ENCODE results near the gene FAM120B. TPM values are rescaled to one million over a fixed set of nuclear protein-coding genes. Genes with fewer than 3 reads are reported as not detected.

FAM120B gene
- total RNA-seq, 3 donors from 2014 or later: 13.8 to 14.3 (median 14.3) TPM

DNA sequence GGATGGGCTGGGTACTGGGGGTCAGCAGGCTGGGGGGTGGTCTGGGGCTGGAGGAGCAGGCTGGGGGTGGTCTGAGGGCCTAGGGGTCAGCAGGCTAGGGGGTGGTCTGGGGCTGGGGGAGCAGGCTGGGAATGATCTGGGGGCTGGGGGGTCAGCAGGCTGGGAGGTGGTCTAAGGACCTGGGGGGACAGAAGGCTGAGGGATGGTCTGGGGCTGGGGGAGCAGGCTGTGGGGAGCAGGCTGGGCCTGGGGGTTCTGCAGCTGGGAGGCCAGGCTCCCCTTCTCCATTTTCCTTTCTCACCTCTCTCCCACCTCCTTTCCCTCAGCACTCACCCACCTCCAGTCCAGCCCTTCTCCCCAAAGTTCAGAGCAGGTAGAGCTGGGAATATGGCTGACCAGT lies 132.3 kb downstream of the FAM120B start:
- peaks cover 9% of the 10 kb centered on the region for H3K9me3 Mint-ChIP-seq

DNA sequence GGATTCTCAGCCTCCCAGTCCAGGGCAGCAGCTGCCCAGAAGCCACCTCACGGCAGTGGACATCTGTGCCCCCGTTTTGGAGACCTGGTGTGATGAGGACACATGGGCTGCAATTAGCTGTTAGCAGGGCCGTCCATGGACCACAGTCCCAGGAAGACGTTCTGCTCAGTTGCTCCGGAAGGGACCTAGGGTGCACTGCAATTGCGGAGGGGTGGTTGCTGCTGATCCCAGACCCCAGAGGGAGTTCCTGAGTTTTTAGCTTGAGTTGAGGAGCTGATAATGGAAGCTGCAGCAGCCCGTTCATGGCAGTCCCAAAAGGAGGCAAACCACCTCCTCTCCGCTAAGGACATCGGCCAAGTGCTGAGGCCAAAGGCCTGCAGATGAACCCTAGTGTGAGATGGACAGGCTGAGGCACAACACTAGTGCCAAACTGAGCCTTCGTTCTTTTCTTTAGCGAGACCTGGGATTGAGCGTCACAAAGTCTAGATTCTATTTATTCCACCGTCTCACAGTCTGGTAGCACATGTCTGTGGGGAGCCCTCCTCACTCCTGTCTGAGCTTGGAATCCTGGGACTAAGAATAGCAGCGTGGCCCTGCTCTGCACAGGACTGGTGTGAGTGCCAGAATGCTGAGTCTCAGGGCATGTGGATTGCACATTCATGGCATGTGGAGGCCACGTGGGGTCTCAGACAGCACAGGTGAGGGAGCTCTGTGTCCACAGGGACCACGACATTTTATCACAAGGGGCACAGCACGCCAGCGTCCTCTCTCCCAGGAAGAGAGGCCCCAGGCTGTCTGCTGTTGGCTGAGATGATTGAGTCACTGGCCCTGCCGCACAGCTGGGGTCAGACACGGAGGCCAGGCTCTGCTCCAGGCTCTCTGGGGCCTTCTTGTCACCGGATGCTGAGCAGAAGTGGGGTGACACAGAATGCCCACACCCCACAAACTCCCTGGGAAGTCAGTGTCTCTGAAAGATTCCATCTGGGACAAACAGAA lies 133.1 kb downstream of the FAM120B start:
- DNase-seq (no peak), ATAC-seq (no peak)
- Mint-ChIP-seq H3K4me3 (no peak overlapping the region), H3K9me3 (peaks cover 9% of the 10 kb centered on the region), H3K4me1 (ENCODE audit: low read depth) (peaks cover 3% of the 10 kb centered on the region), H3K27me3 (ENCODE audit: low read depth) (peaks cover 20% of the 10 kb centered on the region), H3K36me3 (ENCODE audit: insufficient read depth) (no peaks in the 10 kb centered on the region)

More for the DNA sequence above, 132.3 kb downstream of the FAM120B start:
- no peak for ATAC-seq
- no peak overlapping the region for H3K4me3 Mint-ChIP-seq
- peaks cover 20% of the 10 kb centered on the region for H3K27me3 Mint-ChIP-seq (ENCODE audit: low read depth)
- peaks cover 3% of the 10 kb centered on the region for H3K4me1 Mint-ChIP-seq (ENCODE audit: low read depth)
- H3K36me3 Mint-ChIP-seq (ENCODE audit: insufficient read depth): no peaks in the 10 kb centered on the region
- DNase-seq: no peak

DNA sequence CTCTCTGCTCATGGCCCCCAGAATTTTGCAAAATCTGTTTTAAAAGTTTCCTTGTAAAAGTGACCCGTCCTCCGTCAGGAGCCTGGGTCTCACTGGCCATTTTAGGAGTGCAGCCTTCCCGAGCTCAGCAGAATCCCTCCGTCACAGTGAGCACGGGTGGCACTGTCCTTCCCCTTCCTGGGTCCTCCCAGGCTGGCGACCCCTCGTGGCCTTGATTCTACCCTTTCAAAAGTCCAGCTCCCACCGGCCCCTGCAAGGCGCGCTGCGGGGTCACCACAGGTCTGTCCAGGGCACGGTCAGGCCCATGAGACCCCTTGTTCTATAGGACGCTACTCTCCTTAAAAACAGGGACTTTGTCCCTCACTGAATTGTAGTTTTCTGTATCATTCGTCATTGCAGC lies 133.9 kb downstream of the FAM120B start:
- Mint-ChIP-seq H3K27me3 (ENCODE audit: low read depth) (peaks cover 20% of the 10 kb centered on the region), H3K36me3 (ENCODE audit: insufficient read depth) (no peaks in the 10 kb centered on the region), H3K9me3 (peaks cover 9% of the 10 kb centered on the region), H3K4me3 (no peak overlapping the region), H3K4me1 (ENCODE audit: low read depth) (peaks cover 3% of the 10 kb centered on the region)
- ATAC-seq (no peak), DNase-seq (no peak)

DNA sequence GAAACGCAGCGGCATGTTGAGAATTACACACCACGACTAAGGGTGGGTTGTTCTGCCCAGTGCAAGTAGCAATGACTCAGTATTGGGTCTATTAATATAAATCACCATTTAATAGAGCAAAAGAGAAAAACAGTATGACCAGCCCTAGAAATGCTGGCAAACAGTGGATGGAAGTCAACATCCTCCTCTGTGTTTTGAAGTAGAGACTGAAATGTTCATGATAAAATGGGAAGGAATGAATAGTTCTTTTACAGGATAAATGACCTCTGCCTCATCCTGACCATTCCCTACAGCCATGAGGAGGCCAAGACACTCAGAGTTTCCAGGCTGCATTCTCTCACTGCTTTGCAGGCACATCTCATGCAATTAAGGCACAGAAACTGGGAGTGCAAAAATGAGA lies 134.8 kb downstream of the FAM120B start:
- Mint-ChIP-seq H3K4me1 (ENCODE audit: low read depth) (peaks cover 3% of the 10 kb centered on the region), H3K27me3 (ENCODE audit: low read depth) (peaks cover 17% of the 10 kb centered on the region), H3K4me3 (no peak overlapping the region), H3K36me3 (ENCODE audit: insufficient read depth) (no peaks in the 10 kb centered on the region), H3K9me3 (peaks cover 6% of the 10 kb centered on the region)
- no peak for DNase-seq
- no peak for ATAC-seq

DNA sequence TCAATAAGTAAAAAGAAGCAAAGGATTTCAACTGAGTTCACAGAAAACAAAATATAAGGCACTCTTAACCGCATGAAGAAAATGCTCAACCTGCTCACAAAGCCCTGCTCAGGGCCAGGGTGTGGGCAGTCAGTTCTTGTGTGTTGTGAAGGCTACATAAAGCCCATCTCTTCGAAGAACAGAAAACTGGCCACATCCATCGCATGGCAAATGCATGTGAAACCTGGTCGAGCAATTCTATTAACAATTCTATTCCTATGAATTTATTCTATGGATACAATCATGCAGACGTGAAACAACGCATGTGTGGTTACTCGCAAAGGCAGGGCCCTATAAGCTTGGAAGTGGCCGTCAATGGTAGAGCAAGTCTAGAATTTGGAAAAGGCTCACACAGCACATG lies 136.0 kb downstream of the FAM120B start:
- Mint-ChIP-seq H3K9me3 (no peaks in the 10 kb centered on the region), H3K27me3 (ENCODE audit: low read depth) (peaks cover 15% of the 10 kb centered on the region), H3K4me1 (ENCODE audit: low read depth) (peaks cover 3% of the 10 kb centered on the region), H3K36me3 (ENCODE audit: insufficient read depth) (no peaks in the 10 kb centered on the region), H3K4me3 (no peak overlapping the region)
- no peak for ATAC-seq
- DNase-seq: no peak

DNA sequence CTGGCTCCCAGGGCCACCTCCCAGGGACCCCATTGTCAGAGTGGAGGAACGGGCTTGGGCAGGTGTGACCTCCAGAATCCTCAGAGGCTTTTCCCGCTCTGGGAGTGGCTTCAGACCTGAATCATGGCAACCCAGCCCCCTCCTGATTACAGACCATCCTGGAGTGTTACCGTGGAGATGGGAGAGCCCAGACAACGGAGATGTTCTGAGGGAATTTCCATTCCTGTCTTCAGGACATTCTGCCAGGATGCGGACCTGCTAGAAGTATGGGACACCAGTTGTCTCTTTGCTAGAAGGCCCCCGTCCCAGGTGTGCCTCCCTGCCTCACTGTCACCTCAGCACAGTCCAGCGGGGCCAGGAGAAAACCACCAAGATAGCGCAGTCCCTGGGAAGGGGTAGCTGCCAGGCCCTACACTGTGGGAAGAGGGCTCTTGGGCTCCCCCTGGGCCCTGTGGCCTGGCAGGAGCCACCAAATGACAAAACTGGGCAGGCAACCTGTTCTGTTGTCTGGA lies 136.6 kb downstream of the FAM120B start:
- Mint-ChIP-seq H3K4me3 (no peak overlapping the region), H3K9me3 (no peaks in the 10 kb centered on the region), H3K36me3 (ENCODE audit: insufficient read depth) (no peaks in the 10 kb centered on the region), H3K4me1 (ENCODE audit: low read depth) (no peaks in the 10 kb centered on the region), H3K27me3 (ENCODE audit: low read depth) (peaks cover 11% of the 10 kb centered on the region)
- DNase-seq (no peak), ATAC-seq (no peak)

DNA sequence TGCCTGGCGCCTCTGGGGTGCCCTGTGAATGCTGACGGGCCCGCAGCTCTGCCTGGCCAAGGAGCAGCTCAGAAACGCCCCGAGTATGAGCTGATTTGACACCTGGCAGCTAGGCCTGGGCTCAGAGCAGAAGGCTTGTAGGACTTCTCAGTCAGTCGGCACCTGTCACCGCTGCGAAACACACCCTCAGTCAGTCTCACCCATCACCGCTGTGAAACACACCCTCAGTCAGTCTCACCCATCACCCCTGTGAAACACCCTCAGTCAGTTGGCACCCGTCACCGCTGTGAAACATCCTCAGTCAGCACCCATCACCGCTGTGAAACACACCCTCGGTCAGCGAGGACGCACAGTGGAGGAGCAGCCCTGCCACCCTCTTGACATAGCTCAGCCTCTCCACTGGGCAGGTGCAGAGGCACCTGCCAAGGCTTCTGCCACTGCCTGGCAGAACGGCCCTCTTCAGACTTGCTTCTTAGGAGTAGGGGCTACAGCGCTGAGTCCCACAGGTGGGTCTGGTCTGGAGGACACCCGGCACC lies 137.6 kb downstream of the FAM120B start:
- H3K4me3 Mint-ChIP-seq: no peak overlapping the region
- H3K36me3 Mint-ChIP-seq (ENCODE audit: insufficient read depth): no peaks in the 10 kb centered on the region
- peaks cover 9% of the 10 kb centered on the region for H3K27me3 Mint-ChIP-seq (ENCODE audit: low read depth)
- no peaks in the 10 kb centered on the region for H3K9me3 Mint-ChIP-seq
- no peaks in the 10 kb centered on the region for H3K4me1 Mint-ChIP-seq (ENCODE audit: low read depth)
- DNase-seq: no peak
- ATAC-seq: no peak

DNA sequence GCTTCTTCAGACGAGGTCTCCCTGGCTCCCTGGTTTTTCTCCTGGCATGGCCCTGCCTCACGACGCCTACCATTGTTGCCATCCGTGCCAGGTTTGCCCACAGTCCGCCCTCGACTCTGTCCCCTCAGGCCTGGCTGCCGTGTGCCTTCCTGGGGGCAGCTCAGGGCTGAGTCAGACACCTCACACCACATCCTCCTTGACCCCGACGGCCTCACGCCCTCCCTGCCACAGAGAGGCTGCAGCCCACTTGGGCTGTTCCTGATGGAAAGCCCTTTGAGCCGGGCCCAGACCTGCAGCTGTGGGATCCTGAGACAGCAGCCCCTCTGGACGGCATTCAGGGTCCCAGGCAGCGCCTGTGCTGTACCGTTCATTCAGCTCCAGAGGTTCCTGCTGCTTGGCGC lies 138.3 kb downstream of the FAM120B start:
- Mint-ChIP-seq H3K4me1 (ENCODE audit: low read depth) (no peaks in the 10 kb centered on the region), H3K9me3 (no peaks in the 10 kb centered on the region), H3K27me3 (ENCODE audit: low read depth) (peaks cover 2% of the 10 kb centered on the region), H3K36me3 (ENCODE audit: insufficient read depth) (no peaks in the 10 kb centered on the region), H3K4me3 (no peak overlapping the region)
- ATAC-seq: no peak
- DNase-seq: no peak

DNA sequence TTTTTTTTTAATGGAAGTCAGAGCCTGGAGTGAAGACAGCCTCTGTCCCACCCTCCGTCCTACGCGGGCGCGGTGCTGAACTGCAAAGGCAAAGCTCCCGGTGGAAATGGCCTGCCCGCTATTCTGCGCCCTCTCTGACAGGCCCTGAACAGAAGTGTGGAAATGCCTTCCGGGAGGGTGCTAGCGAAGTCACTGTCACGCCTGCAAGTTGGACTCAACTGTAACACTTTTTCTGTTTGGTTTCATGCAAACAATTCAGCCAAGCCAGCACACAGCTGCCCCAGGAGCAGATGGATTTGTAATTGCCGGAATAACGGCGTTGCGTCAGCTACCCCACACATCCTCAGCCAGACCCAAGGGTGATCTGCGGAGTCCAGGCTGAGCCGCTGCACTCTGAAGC lies 138.9 kb downstream of the FAM120B start:
- ATAC-seq (no peak), DNase-seq (no peak)
- Mint-ChIP-seq H3K4me1 (ENCODE audit: low read depth) (no peaks in the 10 kb centered on the region), H3K36me3 (ENCODE audit: insufficient read depth) (no peaks in the 10 kb centered on the region), H3K27me3 (ENCODE audit: low read depth) (peaks cover 2% of the 10 kb centered on the region), H3K9me3 (no peaks in the 10 kb centered on the region), H3K4me3 (no peak overlapping the region)

DNA sequence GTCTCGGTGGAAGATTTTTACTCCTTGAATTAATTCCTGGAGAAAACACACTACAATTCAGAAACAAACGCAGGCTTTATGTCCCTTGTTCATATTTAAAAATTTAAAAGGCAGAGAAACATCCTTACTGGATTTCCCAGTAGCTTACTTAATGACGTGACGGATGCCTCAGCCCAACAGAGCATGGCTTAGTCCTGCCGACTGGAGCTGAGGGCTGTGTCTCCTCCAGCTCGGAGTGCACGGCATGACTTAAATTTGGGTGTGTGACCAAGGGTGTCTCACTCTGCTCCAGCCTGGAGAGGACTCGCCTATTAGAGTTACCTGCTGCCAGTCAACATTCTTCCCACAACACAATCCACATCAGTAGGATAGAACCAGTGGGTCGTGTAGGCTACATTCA lies 139.4 kb downstream of the FAM120B start:
- Mint-ChIP-seq H3K4me1 (ENCODE audit: low read depth) (no peaks in the 10 kb centered on the region), H3K36me3 (ENCODE audit: insufficient read depth) (no peaks in the 10 kb centered on the region), H3K27me3 (ENCODE audit: low read depth) (peaks cover 2% of the 10 kb centered on the region), H3K9me3 (no peaks in the 10 kb centered on the region), H3K4me3 (no peak overlapping the region)
- no peak for DNase-seq
- ATAC-seq: no peak

DNA sequence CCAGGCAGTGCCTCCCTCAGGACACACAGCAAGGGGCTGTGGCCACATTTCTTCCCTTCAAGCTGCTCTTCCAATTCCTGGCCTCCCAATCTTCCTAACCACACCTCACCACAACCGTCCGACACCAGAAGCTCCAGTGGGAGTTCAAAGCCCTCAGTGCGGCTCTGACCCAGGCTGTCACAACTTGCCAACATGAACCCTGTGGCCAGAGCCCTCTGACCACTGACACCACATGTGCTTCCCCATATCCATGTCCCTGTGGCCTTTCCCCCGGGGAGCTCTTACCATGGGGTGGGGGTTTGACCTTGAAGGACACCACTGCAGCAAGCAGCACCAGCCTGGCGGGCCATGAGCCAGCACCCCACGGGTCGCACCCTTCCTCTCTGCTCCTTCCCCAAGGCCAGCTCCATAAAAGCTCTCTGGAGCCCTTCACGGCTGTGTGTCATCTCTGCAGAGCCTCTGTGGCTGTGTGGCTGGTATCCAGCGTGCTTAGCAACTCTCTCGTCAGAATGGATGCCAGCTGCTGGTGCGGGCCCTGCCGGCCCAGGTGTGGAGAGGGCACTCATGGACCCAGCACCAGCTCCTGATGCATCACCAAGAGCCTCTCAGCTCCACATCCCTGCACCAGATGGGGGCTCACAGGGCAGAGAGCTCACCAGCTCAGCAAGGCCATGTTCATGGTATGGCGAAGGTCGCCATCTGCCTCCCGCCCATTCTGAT lies 140.4 kb downstream of the FAM120B start:
- no peak for DNase-seq
- peaks cover 2% of the 10 kb centered on the region for H3K27me3 Mint-ChIP-seq (ENCODE audit: low read depth)
- no peak overlapping the region for H3K4me3 Mint-ChIP-seq
- no peak for ATAC-seq
- H3K36me3 Mint-ChIP-seq (ENCODE audit: insufficient read depth): no peaks in the 10 kb centered on the region
- H3K9me3 Mint-ChIP-seq: no peaks in the 10 kb centered on the region
- no peaks in the 10 kb centered on the region for H3K4me1 Mint-ChIP-seq (ENCODE audit: low read depth)

DNA sequence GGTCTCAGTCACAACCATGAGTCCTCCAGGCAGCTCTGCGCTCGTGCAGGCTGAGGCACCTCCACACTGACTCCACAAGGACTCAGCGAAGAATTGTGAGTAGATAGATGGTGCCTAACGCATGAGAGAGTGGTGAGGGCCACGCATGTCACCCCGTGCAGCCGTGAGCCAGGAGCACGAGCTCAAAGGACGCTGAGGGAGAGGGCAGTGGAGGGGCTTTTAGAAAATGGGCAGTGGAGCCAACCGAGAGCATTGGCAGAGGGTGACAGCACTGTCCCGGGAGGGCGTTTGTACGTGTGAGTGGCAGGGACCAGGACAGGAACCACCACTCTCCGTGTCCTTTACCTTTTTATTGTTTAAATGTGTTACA lies 141.0 kb downstream of the FAM120B start:
- no peaks in the 10 kb centered on the region for H3K4me1 Mint-ChIP-seq (ENCODE audit: low read depth)
- no peaks in the 10 kb centered on the region for H3K36me3 Mint-ChIP-seq (ENCODE audit: insufficient read depth)
- ATAC-seq: no peak
- no peaks in the 10 kb centered on the region for H3K9me3 Mint-ChIP-seq
- H3K27me3 Mint-ChIP-seq (ENCODE audit: low read depth): peaks cover 2% of the 10 kb centered on the region
- H3K4me3 Mint-ChIP-seq: no peak overlapping the region
- no peak for DNase-seq

DNA sequence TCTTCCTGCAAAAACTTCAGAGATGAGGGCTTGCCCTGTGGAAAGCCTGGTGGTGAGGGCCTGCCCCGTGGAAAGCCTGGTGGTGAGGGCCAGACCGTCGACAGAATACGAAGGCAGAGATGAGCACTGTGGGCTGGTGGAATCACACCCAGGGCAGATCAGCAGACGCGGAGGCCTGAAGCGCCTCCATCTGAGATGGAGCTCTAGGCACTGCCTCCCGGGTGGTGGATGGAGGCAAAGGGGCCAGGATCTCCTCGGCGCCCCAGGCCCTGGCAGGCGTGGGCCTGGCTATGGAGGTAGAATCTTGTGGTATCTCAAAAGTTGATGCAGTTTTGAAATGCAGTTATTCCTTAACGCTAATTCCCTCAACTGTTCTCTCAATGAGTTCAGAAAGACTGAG lies 141.8 kb downstream of the FAM120B start:
- Mint-ChIP-seq H3K36me3 (ENCODE audit: insufficient read depth) (no peaks in the 10 kb centered on the region), H3K4me3 (no peak overlapping the region)
- DNase-seq: no peak

DNA sequence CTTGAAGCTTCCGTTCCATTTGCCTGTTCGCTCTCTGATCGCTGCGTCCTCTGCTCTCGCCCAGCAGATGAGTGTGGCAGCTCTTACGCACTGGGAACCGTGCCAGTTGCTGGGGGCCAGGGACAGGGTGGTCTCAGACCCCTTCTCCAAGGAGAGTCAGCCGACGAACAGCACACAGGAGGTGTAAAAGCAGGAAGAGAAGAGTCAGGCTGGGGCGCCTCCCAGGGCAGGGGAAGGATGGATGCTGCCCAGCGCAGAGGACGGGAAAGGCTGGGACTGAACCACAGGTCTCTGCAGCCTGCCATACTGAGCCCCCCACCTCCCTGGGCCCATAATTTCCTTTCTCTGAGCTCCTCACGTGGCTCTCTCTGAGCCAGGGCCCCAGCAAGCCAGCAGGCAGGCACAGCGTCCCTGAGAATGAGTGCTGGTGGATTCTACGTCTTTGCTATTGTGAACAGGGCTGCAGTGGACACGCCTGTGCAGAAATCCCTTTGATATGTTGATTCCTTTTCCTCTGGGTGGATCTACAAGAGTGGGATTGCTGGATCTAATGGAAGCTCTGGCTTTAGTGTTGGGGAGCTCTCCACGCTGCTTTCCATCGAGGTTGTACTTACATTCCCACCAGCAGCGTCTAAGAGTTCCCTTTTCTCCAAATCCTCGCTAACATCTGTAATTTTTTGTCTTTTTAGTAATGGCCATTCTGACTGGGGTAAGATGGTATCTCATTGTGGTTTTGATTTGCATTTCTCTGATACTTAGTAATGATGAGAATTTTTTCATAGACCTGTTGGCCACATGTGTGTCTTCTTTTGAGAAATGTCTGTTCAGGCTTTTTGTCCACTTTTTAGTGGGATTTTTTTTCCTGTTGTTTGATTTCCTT lies 142.4 kb downstream of the FAM120B start:
- no peaks in the 10 kb centered on the region for H3K4me1 Mint-ChIP-seq (ENCODE audit: low read depth)

More for the DNA sequence above, 141.8 kb downstream of the FAM120B start:
- Mint-ChIP-seq H3K27me3 (ENCODE audit: low read depth) (peaks cover 2% of the 10 kb centered on the region), H3K4me1 (ENCODE audit: low read depth) (no peaks in the 10 kb centered on the region), H3K9me3 (no peaks in the 10 kb centered on the region)
- ATAC-seq: no peak

More for the DNA sequence above, 142.4 kb downstream of the FAM120B start:
- peaks cover 2% of the 10 kb centered on the region for H3K27me3 Mint-ChIP-seq (ENCODE audit: low read depth)
- DNase-seq (no peak), ATAC-seq (no peak)
- H3K9me3 Mint-ChIP-seq: no peaks in the 10 kb centered on the region
- H3K4me3 Mint-ChIP-seq: no peak overlapping the region
- no peaks in the 10 kb centered on the region for H3K36me3 Mint-ChIP-seq (ENCODE audit: insufficient read depth)

Data from activated T-cell treated with anti-CD3 and anti-CD28 coated beads, Interleukin-2, amount 50 U/mL, for 4 hours (primary cell).